CD4-positive, alpha-beta T cell treated with Interleukin-17A for 1 hour (primary cell): ENCODE data around the gene PRKN.

Experiments
- DNase-seq: peaks from one replicate; pipeline ENCODE4 v3.0.0-alpha.2; 2020

Gene PRKN

DNA sequence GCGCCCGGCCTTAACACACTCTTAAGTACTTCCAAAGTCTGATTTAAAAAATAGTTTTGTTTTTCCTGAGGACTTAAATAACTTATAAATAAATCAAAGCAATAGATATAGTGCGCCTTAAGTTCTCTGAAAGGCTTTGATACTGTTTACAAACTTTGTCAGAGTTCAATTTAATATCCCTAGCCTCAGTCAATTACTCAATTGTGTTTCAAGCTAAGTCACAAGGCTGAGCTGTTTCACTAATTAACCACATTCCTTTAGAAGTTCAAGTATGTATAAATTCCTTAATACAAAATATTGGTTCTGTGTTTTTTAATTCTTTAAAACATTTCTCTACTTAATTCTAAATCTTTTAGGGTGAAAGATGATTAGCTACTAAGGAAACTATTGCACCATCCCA is 1275.3 kb downstream of the PRKN start:
- no peak for DNase-seq

DNA sequence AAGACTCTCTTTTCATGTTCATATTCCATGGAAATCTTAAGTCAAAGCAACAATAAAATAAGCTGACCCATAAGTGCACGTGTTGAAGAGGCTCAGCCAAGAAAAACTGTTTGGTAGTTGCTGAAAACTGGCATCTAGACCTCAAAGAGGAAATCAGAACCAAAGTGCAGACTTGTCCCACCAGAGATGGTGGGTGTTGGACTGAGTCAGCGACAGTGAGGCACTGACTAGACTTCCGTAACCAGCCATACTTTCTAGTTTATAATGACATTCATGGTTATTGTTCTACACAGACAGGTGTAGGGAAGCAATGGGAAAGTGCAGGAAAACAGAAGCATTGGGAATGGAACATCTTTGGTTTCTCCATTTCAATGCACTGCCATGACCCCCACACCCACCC is 1278.0 kb downstream of the PRKN start:
- no peak for DNase-seq

DNA sequence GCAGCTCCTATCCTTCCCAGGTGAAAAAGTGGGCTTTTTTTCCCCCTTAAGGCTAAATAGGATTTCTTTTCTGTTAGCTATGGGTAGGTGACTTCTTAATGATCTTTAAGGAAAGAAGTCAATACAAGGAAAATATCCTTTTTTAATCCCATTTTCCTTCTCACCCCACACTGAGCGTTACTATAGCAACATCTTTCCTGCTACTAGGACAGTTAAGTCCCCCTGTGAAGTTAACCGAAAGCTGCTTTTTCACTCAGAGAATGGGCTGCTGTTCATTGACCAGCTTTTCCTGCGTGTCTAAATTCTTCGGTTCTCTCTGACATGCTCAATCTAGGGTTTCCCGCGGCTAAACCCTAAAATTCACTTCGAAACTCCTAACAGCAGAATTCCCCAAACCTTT is 1280.6 kb downstream of the PRKN start:
- DNase-seq = no peak

DNA sequence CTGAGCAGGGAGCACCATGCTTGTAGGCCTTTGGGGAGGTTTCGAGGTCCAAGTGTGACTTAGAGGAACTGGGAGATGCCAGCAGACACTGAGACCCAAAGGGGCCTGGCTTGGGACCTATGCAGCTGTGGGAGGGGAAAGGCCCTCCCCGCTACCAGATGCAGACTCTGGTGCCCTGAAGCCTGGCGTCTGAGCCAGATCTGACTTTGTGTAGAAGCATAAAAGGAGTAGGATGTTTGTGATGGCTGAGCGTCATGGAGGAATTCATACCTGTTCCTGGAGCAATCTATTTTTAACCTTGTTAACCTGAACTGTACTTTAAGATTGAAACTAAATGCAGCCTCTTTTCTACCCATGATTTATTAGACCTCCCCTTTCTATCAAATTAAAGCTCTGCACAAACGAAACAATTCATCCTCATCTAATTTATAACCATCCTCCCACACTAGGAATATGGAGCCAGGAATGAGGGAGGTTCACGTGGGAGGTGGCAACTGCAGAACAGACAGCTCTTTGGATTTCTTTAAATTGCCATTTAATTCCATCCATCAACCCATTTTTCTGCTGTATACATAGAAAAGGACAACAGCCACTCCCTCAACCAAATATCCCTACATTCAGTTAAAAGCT is 1281.2 kb downstream of the PRKN start:
- no peak for DNase-seq

DNA sequence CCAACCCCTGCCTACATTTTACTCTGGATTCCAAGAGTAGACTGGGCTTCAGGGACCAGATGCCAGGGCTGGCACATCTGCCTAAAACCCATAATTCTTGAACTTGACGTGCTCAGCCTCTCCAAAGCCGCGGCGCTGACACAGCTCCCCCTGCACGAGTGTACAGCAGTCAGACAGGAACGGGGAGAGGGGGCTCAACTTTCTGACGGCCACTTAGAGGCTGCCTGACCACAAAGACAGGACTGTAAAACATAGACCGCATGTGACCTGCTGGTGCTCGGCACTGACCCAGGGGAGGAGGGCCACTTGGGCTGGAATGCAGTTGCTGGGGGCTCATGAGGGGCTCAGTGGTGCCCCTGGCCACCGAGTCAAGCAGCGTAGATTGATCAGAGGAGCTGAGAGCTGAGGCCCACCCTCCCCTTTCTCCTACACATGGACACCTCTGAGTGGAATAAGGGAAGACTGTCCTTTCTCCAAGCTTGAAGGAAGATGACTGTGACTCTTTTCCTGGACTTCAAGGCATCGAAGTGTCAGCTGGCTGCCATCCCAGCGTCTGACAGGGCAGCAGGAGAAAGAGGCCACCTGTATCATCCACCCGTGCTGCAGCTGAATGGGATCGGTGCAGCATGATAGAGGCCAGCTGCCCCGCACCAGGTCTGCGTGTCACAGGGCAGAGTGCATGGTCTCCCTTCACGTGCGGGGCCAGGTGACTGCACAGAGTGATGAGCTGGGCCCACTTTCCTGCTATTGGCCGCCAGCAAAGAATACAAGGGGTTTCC is 1282.4 kb downstream of the PRKN start:
- DNase-seq = no peak

DNA sequence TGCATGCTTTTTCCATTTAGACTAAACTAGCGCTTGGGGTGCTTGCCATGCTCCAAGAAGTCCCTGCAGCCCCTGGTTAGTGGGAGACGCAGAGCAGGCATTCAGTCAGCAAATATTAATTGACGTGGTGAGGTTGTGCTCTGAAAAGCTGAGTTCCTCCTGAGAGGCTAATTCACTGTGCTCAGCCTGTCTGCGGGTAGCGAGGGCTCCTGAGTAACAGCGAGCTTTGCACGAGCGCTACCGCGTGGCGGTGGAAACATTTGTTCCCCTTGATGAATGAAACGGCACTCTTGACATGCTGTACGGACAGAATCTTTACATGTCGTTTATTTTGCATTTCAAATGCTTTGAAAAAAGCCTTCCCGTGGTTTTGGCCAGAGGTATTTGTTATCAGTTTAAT is 1283.1 kb downstream of the PRKN start:
- no peak for DNase-seq

DNA sequence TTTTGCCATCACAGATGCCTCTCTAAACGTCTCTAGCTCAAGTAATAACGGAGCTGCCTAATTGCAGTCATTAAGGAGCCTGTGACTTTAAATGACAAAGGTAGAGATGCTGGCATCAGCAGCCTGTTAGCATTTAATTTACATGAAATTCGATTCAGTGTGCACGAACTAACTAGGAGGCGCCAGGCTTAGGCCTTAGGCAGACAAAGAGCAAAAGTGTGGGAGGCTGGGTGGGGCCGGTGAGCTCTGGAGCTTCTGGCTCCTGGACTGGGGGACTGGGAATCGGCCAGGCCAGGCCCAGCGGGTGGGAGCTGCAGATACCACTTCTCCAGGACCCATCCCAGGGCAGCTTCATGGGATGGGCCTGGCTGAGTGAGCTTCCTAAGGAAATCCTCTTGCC is 1283.7 kb downstream of the PRKN start:
- no peak for DNase-seq

DNA sequence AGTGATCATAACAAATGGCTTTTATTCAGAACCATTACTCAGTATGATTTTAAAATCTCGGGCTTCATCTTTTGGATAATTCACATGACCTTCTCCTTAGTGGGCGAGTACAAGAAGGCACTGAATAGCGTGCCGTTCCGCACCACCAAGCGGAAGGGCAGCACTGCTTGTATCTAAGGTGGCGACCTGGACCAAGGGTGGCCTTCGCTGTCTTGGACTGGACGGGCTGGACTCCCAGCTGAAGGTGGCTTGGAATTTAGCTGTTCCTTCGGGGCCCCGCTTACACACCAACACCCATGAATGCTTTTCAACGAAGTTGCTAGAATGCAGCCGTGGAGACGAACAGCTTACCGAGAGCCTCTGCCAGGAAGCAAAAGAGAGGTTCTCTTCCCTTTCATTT is 1285.1 kb downstream of the PRKN start:
- no peak for DNase-seq

DNA sequence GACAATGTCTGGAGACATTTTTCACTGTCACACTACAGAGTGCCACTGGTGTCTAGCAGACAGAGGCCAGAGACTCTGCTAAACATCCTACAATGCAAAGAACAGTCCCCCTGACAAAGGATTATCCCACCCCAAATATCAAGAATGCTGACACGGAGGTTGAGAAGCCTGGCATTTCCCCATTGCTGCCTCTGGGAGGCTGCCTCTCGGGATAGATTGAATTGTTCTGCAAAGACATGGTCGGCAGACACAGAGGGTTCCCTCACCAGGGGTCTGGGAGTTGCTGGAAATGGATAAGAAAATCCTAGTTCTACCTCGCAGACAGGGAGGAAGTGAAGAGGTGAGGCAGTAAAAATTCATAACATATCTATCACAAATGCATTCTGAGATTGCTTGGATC is 1287.3 kb downstream of the PRKN start:
- DNase-seq = no peak

DNA sequence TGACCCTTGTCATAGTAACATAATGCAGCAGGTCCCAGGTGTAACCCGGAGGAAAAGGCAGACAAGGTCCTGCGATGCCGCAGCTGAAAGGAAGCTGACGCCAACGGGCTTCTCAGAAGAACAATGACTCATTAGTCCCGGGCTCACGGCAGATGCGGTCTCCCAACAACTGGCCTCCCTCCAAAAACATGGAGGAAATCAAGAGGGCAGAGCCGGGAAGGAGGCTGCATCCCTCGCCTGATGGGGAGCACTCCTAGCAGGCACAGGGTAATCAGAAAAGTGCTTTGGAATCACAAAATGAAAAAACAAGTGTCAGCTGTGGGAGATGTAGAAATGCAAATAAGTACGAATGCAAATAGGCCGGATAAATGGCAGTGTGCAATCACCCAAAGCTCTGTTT is 1288.5 kb downstream of the PRKN start:
- DNase-seq = no peak

DNA sequence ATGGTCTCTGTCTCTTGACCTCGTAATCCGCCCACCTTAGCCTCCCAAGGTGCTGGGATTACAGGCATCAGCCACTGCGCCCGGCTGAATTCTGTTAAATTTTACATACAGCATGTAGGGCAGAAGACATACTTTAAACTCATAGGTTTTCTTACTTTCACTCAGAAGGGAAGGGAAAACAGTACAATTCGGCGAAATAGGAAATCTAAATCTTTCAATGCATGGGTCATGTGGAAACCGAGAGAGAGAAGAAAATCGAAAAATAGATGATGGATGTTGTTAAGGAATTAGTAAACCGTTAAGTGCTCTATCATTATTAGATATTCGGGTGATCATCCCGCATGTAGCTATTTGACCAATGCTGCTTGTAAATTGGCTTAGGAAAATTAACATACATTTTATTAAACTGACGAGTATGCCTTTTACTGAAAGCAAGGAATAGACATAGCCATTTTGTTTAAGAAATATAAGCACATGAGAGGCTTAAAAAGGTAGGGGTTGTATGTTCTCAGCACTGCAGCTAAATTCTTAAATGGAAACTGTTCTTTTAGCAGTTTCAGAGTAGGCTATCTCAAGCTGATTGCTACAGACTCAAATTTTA is 1289.0 kb downstream of the PRKN start:
- DNase-seq = no peak

DNA sequence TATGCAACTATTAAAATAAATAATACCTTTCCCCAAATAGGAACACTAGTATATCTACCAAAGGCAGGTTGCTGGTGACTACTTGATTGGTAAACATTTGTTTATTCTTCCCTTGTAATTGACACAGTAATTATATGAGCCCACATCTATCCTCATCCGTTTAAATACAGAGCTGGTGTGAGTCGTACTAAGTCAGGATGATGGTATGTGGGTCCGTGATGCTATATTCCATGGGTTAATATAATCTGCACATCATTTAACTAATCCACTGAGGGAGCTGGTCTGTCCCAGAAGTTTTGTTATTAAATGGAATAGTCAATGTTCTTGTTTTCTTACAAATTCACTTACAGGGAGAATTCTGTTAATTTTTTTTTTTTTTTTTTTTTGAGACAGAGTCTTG is 1289.7 kb downstream of the PRKN start:
- no peak for DNase-seq

DNA sequence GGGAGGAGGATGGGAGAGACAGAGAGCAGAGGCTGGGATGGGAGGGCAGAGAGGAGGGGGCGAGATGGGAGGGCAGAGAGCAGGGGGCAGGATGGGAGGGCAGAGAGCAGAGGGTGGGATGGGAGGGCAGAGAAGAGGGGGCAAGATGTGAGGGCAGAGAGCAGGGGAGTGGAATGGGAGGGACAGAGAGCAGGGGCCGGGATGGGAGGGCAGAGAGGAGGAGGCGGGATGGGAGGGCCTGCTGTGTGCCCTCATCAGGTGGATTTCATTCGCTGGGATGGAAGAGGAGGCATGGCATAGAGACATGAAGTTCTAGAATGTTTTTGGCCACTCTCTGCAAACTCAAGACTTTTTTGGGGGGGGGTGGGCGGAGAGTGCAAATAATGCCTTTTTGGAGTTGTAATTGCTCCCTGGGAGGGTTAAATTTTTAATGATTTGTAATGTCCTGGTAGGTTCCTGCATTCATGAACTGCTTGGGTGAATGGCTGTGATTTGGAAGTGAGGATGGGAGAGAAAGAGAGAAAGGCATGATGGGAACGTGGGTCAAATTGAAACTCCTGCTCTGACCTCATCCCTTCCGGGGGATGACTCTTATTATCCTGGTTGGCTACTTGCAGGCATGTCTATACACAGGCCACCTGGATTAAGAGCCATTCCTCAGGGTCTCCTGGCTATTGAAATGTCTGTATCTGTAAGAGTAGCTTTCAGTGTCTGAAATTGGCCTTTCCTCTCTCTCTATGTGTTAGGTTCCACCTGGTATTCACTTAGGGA is 1291.3 kb downstream of the PRKN start:
- no peak for DNase-seq

DNA sequence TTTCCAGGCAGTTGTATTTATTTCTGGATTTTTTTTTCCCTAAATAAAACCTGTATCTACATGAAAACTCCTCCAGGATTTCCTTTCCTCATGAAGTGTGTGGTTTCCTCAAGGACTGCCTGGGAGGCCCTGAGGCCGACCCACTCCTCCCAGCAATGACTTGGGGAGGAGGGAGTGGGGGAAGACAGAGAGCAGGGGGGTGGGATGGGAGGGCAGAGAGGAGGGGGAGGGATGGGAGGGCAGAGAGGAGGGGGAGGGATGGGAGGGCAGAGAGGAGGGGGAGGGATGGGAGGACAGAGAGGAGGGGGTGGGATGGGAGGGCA is 1291.9 kb downstream of the PRKN start:
- no peak for DNase-seq

DNA sequence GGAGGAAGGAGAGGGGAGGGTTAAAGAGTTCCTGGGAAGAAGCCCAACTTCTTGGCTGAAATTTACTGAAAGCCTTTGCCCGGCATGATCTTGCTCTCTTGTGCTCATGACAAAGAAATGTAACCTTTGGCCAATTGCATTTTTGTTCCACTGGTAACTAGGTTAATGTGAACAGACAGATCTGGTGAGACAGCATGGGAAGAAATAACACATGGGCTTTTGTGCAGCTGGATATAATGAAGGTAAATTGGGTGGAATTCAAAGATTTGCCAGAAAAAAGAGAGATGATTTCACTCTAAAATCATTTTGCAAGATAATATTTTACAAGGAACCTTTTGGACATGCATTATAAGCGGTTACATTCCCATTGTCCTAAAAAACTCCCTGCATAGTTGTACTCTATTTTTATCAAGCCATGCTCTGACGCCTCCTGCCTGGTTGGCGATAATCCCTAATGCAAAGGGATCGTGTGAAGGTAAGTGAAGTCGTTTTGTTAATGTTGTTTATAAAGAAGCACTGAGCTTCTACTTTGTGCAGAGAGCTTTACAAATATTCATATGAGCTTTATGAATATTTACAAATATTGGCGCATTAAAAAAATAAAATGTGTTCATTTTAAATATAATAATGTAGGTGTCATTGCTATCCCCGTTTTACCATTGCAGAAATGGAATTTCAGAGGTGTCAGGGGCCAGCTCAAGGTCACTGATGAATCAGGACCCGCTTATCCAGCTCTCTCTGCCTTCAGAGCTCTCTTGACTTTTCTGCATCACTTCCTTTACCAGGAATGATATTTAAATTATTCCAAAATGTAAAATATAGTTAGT is 1292.4 kb downstream of the PRKN start:
- DNase-seq = no peak

DNA sequence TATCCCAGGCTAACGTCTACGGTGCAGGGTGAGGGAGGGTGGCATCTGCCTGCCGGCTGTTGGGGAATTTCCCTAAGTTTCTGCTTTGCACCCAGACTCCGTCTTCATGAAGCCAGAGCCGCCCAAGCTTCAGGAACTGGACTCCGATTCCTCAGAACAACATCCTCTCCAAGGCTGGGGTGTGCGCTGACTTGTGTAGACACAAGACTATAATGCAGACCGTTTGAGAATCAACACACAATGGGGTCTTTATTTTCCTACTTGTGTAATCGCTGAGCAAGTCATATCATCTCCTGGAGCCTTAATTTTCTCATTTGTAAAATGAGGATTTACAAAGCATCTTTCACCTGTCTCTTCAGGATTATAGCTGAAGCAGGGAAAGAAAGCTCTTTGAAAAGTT is 1293.2 kb downstream of the PRKN start:
- DNase-seq = no peak

DNA sequence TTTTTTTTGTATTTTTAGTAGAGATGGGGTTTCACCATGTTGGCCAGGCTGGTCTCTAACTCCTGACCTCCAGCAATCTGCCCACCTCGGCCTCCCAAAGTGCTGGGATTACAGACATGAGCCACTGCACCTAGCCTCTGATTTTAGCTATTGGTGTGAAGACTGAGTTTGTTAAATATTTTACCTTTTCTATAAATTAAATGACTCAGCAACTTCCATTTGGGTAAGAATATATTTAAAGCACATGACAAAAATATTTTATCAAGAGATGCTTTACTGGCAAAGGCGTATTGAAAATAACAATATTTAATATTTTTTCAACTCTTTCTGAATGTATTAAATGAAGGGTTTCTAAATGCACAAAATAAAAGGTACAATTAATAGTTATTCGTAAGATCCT is 1295.0 kb downstream of the PRKN start:
- no peak for DNase-seq

DNA sequence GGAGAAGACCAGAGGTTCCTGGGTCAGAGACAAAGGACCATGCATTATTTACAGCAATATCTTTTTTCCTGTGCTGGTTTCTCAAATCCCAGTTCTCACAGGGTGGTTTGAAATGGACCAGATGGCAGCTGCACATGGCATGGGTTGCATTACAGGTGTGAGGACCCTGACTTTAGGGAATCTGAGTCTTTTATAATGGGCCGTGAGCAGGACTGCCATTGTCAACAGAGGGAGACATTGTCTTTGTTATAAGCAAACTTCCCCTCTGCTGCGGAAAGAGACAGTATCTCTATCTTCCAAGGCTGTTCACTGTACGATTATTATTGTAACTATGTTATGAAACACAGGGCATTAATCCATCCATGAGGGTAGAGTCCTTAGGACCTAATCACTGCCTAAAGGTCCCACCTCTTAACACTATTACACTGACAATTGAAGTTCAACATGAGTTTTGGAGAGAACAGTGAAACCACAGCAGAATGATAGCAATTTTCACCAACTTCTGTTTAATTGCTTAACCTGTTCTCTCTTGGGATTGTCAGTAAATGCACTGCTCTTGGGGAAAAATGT is 1297.6 kb downstream of the PRKN start:
- DNase-seq = no peak

DNA sequence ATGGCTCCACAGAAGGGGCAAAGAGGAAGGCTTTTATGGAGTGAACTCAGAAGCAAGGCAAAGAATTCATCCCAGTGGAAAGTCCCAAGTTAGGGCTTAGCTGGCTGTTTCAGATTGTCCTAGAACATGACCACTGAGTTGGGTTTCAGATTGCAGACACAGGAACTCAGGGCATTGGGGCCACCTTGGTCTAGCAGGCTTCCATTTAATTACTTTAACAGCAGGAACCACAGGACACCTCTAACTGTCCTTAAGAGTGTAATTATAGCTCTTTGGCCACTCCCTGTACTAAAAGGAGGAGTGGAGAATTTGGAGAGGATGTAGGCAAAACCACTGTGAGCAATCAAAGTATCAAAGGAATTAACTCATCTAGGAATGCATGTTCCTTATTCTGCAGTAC is 1303.1 kb downstream of the PRKN start:
- DNase-seq = no peak

DNA sequence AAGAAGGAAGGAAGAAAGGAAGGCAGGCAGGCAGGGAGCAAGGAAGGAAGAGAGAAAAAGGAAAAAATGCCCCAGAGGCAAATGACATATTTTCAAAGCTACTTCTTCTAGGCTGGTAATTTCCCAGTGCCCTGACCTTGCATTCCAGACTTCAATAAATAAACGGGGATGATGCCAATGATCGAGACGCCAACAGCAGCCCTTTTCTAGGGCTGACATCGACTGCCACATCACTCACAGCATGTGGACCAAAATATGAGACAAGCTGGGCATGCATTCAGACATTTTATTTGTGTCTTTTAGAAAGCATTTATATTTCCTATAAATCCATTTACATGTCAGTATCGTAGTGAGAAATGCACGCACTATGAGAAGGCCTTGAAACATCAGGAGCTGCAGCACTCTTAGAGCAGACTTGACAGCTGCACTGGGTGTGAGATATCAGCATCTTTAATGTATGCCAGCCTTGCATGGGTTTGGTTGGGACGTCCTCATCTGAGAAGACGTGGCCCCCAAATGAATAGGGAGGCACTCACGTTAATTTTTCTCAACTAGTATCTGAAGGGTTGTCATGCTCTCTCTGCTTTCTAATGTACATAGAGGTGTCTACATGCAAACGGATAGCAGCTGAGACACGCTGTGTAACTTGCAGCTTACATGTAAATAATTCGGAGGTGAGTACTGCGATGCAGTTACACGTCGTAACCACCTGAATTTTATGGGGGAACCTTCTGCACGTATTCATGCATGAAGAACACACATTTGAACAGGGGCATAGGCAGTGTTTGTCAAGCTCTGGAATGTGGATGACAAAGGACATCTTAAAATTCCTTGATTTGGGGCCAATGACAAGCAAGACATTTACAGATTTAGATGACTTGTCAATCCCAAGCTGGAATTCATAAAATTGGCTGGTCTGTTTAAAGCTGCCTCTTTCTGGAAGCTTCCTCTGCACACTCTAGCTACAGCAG is 1304.6 kb downstream of the PRKN start:
- no peak for DNase-seq

DNA sequence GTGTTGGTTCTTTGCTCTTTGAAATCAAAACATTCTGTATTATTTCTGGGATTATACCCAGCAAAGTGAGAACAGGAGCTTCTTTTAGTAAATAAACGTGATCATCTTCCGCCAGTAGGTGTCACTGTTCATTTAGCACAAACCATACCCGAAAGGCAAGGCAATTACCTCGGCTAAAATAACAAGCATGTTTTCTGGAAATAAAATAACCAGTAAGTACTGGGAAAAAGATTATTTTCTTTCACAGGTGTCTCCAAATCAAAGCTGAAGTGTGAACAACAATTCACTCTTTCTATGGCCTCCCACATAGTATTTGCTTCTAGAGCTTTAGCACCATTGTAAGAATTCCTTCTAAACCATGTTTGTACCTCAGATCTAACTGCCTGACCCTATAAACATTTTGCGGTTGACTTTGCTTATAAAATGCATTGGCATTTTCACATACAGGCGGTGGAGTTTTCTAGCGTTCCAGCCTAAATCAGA is 1309.1 kb downstream of the PRKN start:
- DNase-seq = peak; percentile 50
